Measurements from ENCODE around the gene NOTCH2NLA. TPM values are rescaled to one million over a fixed set of nuclear protein-coding genes. Genes with fewer than 3 reads are reported as not detected.
"Not testable (repeated sequence)": the region's sequence is repeated elsewhere in the genome, so short reads cannot be mapped to it uniquely, and the experiment has no call there.

The NOTCH2NLA gene
- total and polyA plus RNA-seq, 2 donors = 10.4 to 16.9 TPM

DNA sequence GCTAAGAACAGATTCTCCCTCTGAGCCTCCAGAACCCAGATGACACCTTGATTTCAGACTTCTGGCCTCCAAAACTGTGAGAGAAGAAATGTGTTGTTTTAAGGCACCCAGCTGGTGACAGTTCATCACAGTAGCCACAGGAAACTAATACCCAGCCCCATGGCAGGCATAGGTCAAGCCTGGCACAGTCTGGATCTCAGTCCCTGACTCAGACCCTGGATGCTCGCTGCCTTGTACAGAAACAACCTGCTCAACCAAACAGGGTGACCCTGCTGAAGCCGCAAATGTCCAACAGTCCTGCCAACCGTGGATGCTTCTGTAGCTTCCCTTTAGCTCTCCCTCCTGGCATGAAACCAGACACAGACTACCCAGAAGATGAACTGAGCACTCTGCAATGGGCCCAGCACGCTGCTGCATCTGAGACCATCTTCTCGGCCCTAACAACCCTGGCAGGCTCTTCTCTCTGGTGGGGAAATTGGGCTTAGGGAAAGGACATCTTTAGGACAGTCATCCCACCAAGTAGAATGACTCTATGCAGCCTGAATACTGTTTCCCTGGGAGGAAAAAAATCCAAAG is 7.3 kb upstream of the NOTCH2NLA start:
- H3K36me3 ChIP-seq (ENCODE audit: control insufficient read depth in 2 of 2, insufficient read depth in 2 of 2, low read length in 1 of 2); H3K9me3 ChIP-seq (ENCODE audit: control insufficient read depth in 2 of 2, insufficient read depth in 1 of 2, low read length in 1 of 2); H3K4me3 ChIP-seq (ENCODE audit: low read length in 2 of 2); H3K4me1 ChIP-seq (ENCODE audit: control insufficient read depth in 2 of 2, insufficient read depth in 2 of 2, low read length in 2 of 2); DNase-seq (ENCODE audit: low read depth in 6 of 9, low spot score in 9 of 9); H3K27me3 ChIP-seq (ENCODE audit: control insufficient read depth in 2 of 2, insufficient read depth in 1 of 2, low read length in 1 of 2); H3K27ac ChIP-seq (ENCODE audit: low read depth in 1 of 2, low read length in 1 of 2): not testable (repeated sequence)
- no CpG with 5 or more reads among the region's 5 CpGs for WGBS

DNA sequence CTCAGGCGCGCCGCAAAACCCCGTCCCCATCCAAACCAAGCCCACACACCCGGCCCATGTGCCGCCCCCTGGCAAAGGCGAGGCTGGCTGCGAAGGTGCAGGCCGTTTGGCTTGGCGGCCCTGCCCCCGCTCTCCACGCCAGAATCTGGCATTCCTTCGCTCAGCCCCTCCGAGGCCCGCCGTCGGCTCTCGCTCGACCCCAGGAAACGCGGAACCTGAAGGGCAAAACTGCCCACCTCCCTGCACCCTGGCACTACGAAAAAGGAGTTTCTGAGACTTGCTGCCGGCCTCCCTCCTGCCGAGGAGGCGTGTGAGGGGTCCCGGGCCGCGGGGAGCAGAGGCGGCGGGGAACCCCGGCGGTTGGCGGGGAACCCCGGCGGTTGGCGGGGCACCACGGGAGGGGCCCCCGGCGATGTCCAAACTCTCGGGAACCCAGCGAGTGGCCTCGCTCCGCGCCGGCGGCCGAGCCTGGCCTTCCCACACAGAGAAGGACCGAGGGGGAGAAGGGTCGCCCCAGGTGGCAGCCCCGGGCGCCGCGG is 608 bp downstream of the NOTCH2NLA start:
- under 1% methylated on average over 16 of the region's 53 CpGs for WGBS
- DNase-seq (ENCODE audit: low read depth in 6 of 9, low spot score in 9 of 9); H3K9me3 ChIP-seq (ENCODE audit: control insufficient read depth in 2 of 2, insufficient read depth in 1 of 2, low read length in 1 of 2); H3K4me1 ChIP-seq (ENCODE audit: control insufficient read depth in 2 of 2, insufficient read depth in 2 of 2, low read length in 2 of 2); H3K36me3 ChIP-seq (ENCODE audit: control insufficient read depth in 2 of 2, insufficient read depth in 2 of 2, low read length in 1 of 2); H3K27ac ChIP-seq (ENCODE audit: low read depth in 1 of 2, low read length in 1 of 2); H3K27me3 ChIP-seq (ENCODE audit: control insufficient read depth in 2 of 2, insufficient read depth in 1 of 2, low read length in 1 of 2): not testable (repeated sequence)
- H3K4me3 ChIP-seq (ENCODE audit: low read length in 2 of 2) = peak overlapping the region; percentile 44

DNA sequence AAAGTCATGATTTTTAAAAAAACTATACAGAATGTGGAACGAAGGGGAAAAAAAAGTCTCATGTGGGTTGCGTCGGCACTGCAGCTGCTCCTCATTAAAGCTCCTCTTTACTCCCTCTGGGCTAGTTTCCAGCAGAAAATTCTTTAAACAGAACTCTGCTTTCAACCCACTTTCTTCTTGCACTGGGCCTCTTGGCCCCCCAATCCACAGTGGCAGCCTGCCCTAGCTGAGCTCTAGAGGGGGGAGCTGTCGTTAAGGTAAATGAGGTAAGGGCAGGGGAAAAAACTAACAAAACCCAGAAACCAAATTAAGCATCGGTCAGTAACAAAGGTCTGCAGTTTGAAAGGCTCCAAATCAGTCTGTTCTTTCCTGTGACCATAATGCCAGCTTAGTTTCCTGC is 54.3 kb downstream of the NOTCH2NLA start:
- not testable (repeated sequence) for H3K36me3 ChIP-seq (ENCODE audit: control insufficient read depth in 2 of 2, insufficient read depth in 2 of 2, low read length in 1 of 2); H3K9me3 ChIP-seq (ENCODE audit: control insufficient read depth in 2 of 2, insufficient read depth in 1 of 2, low read length in 1 of 2); H3K27ac ChIP-seq (ENCODE audit: low read depth in 1 of 2, low read length in 1 of 2); H3K4me1 ChIP-seq (ENCODE audit: control insufficient read depth in 2 of 2, insufficient read depth in 2 of 2, low read length in 2 of 2); H3K27me3 ChIP-seq (ENCODE audit: control insufficient read depth in 2 of 2, insufficient read depth in 1 of 2, low read length in 1 of 2); DNase-seq (ENCODE audit: low read depth in 6 of 9, low spot score in 9 of 9); H3K4me3 ChIP-seq (ENCODE audit: low read length in 2 of 2)
- 13% methylated on average over 1 of the region's 5 CpGs for WGBS

DNA sequence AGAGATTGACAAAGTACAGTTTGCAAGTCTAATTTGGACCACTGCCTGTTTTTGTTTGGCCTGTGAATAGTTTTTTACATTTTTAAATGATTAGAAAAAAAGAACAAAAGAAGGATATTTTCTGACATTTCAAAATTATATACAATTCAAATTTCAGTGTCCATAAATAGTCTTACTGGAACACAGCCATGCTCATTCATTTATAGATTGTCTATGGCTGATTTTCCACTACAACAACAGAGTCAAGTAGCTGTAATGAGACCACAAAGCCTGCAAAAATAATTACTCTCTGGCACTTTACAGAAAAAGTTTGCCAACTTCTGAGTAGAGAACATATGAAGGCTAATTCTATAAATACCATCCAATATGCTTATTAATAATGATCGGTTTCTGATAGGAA is 61.1 kb downstream of the NOTCH2NLA start:
- not testable (repeated sequence) for DNase-seq (ENCODE audit: low read depth in 6 of 9, low spot score in 9 of 9); H3K9me3 ChIP-seq (ENCODE audit: control insufficient read depth in 2 of 2, insufficient read depth in 1 of 2, low read length in 1 of 2)
- no CpG with 5 or more reads among the region's 1 CpG for WGBS

DNA sequence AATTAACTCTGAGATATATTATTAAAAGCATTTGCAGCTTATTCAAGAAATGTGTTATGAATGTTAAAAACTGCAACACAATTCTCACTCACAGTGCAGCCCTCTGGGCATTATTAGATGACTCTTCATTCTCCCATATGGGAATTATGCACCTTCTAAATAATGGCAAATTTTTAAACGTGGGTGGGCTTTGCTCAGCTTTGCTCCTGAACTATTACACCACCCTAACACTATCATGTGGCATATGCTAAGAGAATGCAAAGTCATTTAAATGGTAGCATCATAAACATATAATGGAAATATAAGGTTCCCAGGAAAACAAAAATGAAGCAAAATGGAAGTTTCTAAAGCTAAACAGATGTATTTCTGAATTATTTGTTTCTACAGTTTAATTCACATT is 61.5 kb downstream of the NOTCH2NLA start:
- H3K36me3 ChIP-seq (ENCODE audit: control insufficient read depth in 2 of 2, insufficient read depth in 2 of 2, low read length in 1 of 2); H3K4me3 ChIP-seq (ENCODE audit: low read length in 2 of 2); H3K4me1 ChIP-seq (ENCODE audit: control insufficient read depth in 2 of 2, insufficient read depth in 2 of 2, low read length in 2 of 2); H3K27me3 ChIP-seq (ENCODE audit: control insufficient read depth in 2 of 2, insufficient read depth in 1 of 2, low read length in 1 of 2); H3K9me3 ChIP-seq (ENCODE audit: control insufficient read depth in 2 of 2, insufficient read depth in 1 of 2, low read length in 1 of 2); H3K27ac ChIP-seq (ENCODE audit: low read depth in 1 of 2, low read length in 1 of 2); DNase-seq (ENCODE audit: low read depth in 6 of 9, low spot score in 9 of 9): not testable (repeated sequence)
- WGBS = no CpG with 5 or more reads among the region's 1 CpG

More for the DNA sequence above, 61.1 kb downstream of the NOTCH2NLA start:
- not testable (repeated sequence) for H3K4me3 ChIP-seq (ENCODE audit: low read length in 2 of 2); H3K4me1 ChIP-seq (ENCODE audit: control insufficient read depth in 2 of 2, insufficient read depth in 2 of 2, low read length in 2 of 2); H3K27me3 ChIP-seq (ENCODE audit: control insufficient read depth in 2 of 2, insufficient read depth in 1 of 2, low read length in 1 of 2); H3K27ac ChIP-seq (ENCODE audit: low read depth in 1 of 2, low read length in 1 of 2); H3K36me3 ChIP-seq (ENCODE audit: control insufficient read depth in 2 of 2, insufficient read depth in 2 of 2, low read length in 1 of 2)

DNA sequence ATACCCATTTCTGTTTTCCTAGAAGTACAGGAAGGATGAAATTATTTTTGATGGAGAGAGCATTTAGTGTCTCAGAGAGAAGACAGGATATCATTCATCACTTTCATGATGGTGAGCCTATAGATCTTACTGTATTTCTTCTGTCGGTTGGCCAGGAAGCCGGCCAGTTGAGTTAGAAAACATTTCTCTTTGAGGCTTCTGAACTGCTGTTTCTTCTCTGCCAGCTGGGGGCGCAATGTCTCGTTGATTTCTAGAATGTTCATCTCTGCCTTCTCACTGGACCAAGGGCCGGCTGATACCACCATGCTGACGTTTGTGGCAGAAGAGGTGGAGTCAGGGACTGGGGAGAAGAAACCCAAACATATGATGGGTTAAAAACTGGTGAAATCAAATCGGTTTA is 84.4 kb downstream of the NOTCH2NLA start, which contains the start of gene NBPF10:
TSS of gene NBPF10 (minus strand) at position 340 of the 400 bp plus-strand sequence. CDS start at position 305, 35 bp downstream.
- not testable (repeated sequence) for H3K27me3 ChIP-seq (ENCODE audit: control insufficient read depth in 2 of 2, insufficient read depth in 1 of 2, low read length in 1 of 2); H3K4me3 ChIP-seq (ENCODE audit: low read length in 2 of 2); DNase-seq (ENCODE audit: low read depth in 6 of 9, low spot score in 9 of 9); H3K4me1 ChIP-seq (ENCODE audit: control insufficient read depth in 2 of 2, insufficient read depth in 2 of 2, low read length in 2 of 2); H3K9me3 ChIP-seq (ENCODE audit: control insufficient read depth in 2 of 2, insufficient read depth in 1 of 2, low read length in 1 of 2); H3K36me3 ChIP-seq (ENCODE audit: control insufficient read depth in 2 of 2, insufficient read depth in 2 of 2, low read length in 1 of 2); H3K27ac ChIP-seq (ENCODE audit: low read depth in 1 of 2, low read length in 1 of 2)
- WGBS = no CpG with 5 or more reads among the region's 7 CpGs

Other genes with a start within 250 kb of the NOTCH2NLA start
- 336 TPM for gene TXNIP, start 232.4 kb downstream of the NOTCH2NLA start, total RNA-seq
- 1,022 TPM for gene TXNIP, start 232.4 kb downstream of the NOTCH2NLA start, polyA plus RNA-seq
- gene HJV, start 207.3 kb downstream of the NOTCH2NLA start, total RNA-seq = 0.38 TPM
- 0.62 TPM for gene HJV, start 207.3 kb downstream of the NOTCH2NLA start, polyA plus RNA-seq
- 0.66 TPM for gene NBPF10, start 84.2 kb downstream of the NOTCH2NLA start, total RNA-seq
- 0.59 TPM for gene NBPF10, start 84.2 kb downstream of the NOTCH2NLA start, polyA plus RNA-seq